LNCAP (cell line): ENCODE measurements around the gene SETBP1.

Source experiments
- CTCF ChIP-seq: fragments of 450-650 bp; IDR thresholded peaks from 2 replicates; pipeline ENCODE4 v1.5.1; 2017; ENCODE audit warnings: mild to moderate bottlenecking

Gene SETBP1

GRCh38 chr18:44733754-44734465 is 53.2 kb downstream of the SETBP1 start:
- no peak for TF ChIP-seq CTCF

- no peak for TF ChIP-seq CTCF
These were observed 54.4 kb downstream of the SETBP1 start for GRCh38 chr18:44735096-44735495.

- no peak for TF ChIP-seq CTCF
These were observed 56.1 kb downstream of the SETBP1 start for GRCh38 chr18:44736664-44737380.

- TF ChIP-seq CTCF: no peak
These were observed 56.9 kb downstream of the SETBP1 start for GRCh38 chr18:44737623-44738022.

- no peak for TF ChIP-seq CTCF
These were observed 59.3 kb downstream of the SETBP1 start for GRCh38 chr18:44740000-44740399.

- TF ChIP-seq CTCF: no peak
These were observed 60.4 kb downstream of the SETBP1 start for GRCh38 chr18:44741085-44741484.

- no peak for TF ChIP-seq CTCF
These were observed 60.8 kb downstream of the SETBP1 start for GRCh38 chr18:44741511-44741910.
